ENCODE measurements around the gene C19orf81. TPM values are rescaled to one million over a fixed set of nuclear protein-coding genes. Genes with fewer than 3 reads are reported as not detected.

C19orf81 gene
- total RNA-seq, 1 donor from 2014 or later = not detected

- no peaks in the 10 kb centered on the region for H3K27me3 ChIP-seq
- H3K4me1 ChIP-seq = no peaks in the 10 kb centered on the region
Measured at GRCh38 chr19:50702871-50703829, 53.9 kb downstream of the C19orf81 start.

GRCh38 chr19:50703915-50704796 lies 54.9 kb downstream of the C19orf81 start:
- intact Hi-C loops (cut with DNase I) = no loop called here
- Histone ChIP-seq H3K4me1 (no peaks in the 10 kb centered on the region), H3K27me3 (no peaks in the 10 kb centered on the region), H3K27ac (no peak overlapping the region), H3K36me3 (no peaks in the 10 kb centered on the region), H3K9me3 (no peaks in the 10 kb centered on the region), H3K4me3 (no peak overlapping the region)
- TF ChIP-seq POLR2A (IDR thresholded peaks at IDR 0.05) = no peak
- TF ChIP-seq CTCF (IDR thresholded peaks at IDR 0.05) = no peak
- no peak for TF ChIP-seq POLR2AphosphoS5 (IDR thresholded peaks at IDR 0.05; ENCODE audit: insufficient read depth in 1 of 2, low read depth in 1 of 2)
- no peak for DNase-seq (ENCODE audit: extremely low spot score in 2 of 2)

More at GRCh38 chr19:50702871-50703829, 53.9 kb downstream of the C19orf81 start:
- no peak overlapping the region for H3K27ac ChIP-seq
- no peak overlapping the region for H3K4me3 ChIP-seq
- H3K36me3 ChIP-seq = no peaks in the 10 kb centered on the region
- no peak for DNase-seq (ENCODE audit: extremely low spot score in 2 of 2)
- no peaks in the 10 kb centered on the region for H3K9me3 ChIP-seq
- TF ChIP-seq CTCF (IDR thresholded peaks at IDR 0.05) (no peak), POLR2AphosphoS5 (IDR thresholded peaks at IDR 0.05; ENCODE audit: insufficient read depth in 1 of 2, low read depth in 1 of 2) (no peak), POLR2A (IDR thresholded peaks at IDR 0.05) (no peak)
- intact Hi-C loops (cut with DNase I) = no loop called here

- Histone ChIP-seq H3K4me3 (no peak overlapping the region), H3K27me3 (no peaks in the 10 kb centered on the region), H3K36me3 (no peaks in the 10 kb centered on the region), H3K27ac (no peak overlapping the region), H3K4me1 (no peaks in the 10 kb centered on the region), H3K9me3 (no peaks in the 10 kb centered on the region)
- no peak for TF ChIP-seq POLR2AphosphoS5 (IDR thresholded peaks at IDR 0.05; ENCODE audit: insufficient read depth in 1 of 2, low read depth in 1 of 2)
- peak in 2 of 3 experiments; percentile 30 to 41 for TF ChIP-seq CTCF (IDR thresholded peaks at IDR 0.05)
- TF ChIP-seq POLR2A (IDR thresholded peaks at IDR 0.05) = no peak
- intact Hi-C loops (cut with DNase I) = no loop called here
- DNase-seq (ENCODE audit: extremely low spot score in 2 of 2) = no peak
Measured at GRCh38 chr19:50705422-50706019, 56.3 kb downstream of the C19orf81 start.

- intact Hi-C loops (cut with DNase I) = no loop called here
- no peaks in the 10 kb centered on the region for H3K9me3 ChIP-seq
- no peak for TF ChIP-seq POLR2AphosphoS5 (IDR thresholded peaks at IDR 0.05; ENCODE audit: insufficient read depth in 1 of 2, low read depth in 1 of 2)
- TF ChIP-seq CTCF (IDR thresholded peaks at IDR 0.05) = no peak
- no peak for TF ChIP-seq POLR2A (IDR thresholded peaks at IDR 0.05)
- H3K4me3 ChIP-seq = no peak overlapping the region
- H3K27me3 ChIP-seq = no peaks in the 10 kb centered on the region
- DNase-seq (ENCODE audit: extremely low spot score in 2 of 2) = no peak
- H3K36me3 ChIP-seq = no peaks in the 10 kb centered on the region
- no peaks in the 10 kb centered on the region for H3K4me1 ChIP-seq
- H3K27ac ChIP-seq = no peak overlapping the region
Measured at GRCh38 chr19:50706387-50706786, 57.1 kb downstream of the C19orf81 start.

All from vagina (tissue), 2 donors.